ENCODE results near the gene CERS2. TPM values are rescaled to one million over a fixed set of nuclear protein-coding genes. Genes with fewer than 3 reads are reported as not detected.

The CERS2 gene
- total and polyA plus RNA-seq, 2 experiments from 2014 or later, result 267 to 277 TPM

DNA sequence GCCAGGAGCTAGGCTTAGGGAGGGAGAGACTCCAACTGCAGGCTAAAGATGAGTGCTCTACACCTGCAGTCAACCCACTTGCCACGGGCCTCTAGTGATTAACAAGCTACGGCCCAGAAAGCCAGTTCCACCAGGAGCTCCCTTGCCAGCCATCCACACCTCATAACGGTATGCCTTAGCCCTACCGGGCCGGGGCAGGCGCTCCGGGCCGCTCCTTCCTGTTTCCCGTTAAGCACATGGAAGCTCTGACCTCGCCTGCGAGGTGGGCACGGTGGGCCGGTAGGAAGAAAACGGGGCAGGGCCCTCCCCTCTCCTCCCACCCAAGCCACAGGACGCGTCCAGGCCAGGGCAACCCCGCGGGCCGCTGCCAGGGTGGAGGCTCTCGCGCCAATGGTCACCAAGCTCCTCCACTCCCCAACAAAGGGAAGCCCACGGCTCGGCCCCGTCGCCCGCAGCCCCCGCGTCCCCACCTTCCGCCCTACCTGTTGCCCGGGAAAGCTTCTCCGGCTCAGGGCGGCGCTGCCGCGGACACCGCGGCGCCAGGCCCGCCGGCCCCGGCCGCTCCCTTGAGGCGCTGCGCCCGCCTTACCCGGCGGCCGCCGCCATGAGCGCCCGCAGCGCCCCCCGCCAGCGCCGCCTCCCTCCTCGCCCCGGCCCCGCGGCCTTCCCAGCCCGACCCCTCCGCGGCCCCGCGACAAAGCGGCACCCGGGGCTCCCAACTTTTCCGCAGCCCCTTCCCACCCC lies 627 bp downstream of the CERS2 start:
- H3K4me2 ChIP-seq, result peak overlapping the region; percentile 98
- H3K79me2 ChIP-seq, result peaks cover 59% of the 10 kb centered on the region
- peak overlapping the region; percentile 94 for H3K27ac ChIP-seq
- peaks cover 57% of the 10 kb centered on the region for H3K4me1 ChIP-seq (ENCODE audit: insufficient read depth)
- no peaks in the 10 kb centered on the region for H3K27me3 ChIP-seq
- no peaks in the 10 kb centered on the region for H3K9me3 ChIP-seq (ENCODE audit: low read depth)
- peak; percentile 69 for DNase-seq (ENCODE audit: low spot score)
- H2AFZ ChIP-seq, result peak overlapping the region; percentile 76
- WGBS (ENCODE audit: low lambda C conversion rate, missing lambda C conversion rate), result 4% methylated on average over 11 of the region's 67 CpGs
- peak overlapping the region; percentile 81 for H3K4me3 ChIP-seq
- H3K36me3 ChIP-seq (replicated peaks; ENCODE audit: insufficient read depth, low read depth), result no peaks in the 10 kb centered on the region
- H3K9me2 ChIP-seq (replicated peaks; ENCODE audit: insufficient read depth), result no peaks in the 10 kb centered on the region
- H4K20me1 ChIP-seq (ENCODE audit: insufficient read depth, poor library complexity, severe bottlenecking), result peaks cover 24% of the 10 kb centered on the region
- TF ChIP-seq EZH2 (IDR thresholded peaks at IDR 0.05; ENCODE audit: borderline replicate concordance) (no peak), EZH2phosphoT487 (IDR thresholded peaks at IDR 0.05; ENCODE audit: low read depth, severe bottlenecking, unreplicated experiment) (no peak)
- TF ChIP-seq, protein P1, sequence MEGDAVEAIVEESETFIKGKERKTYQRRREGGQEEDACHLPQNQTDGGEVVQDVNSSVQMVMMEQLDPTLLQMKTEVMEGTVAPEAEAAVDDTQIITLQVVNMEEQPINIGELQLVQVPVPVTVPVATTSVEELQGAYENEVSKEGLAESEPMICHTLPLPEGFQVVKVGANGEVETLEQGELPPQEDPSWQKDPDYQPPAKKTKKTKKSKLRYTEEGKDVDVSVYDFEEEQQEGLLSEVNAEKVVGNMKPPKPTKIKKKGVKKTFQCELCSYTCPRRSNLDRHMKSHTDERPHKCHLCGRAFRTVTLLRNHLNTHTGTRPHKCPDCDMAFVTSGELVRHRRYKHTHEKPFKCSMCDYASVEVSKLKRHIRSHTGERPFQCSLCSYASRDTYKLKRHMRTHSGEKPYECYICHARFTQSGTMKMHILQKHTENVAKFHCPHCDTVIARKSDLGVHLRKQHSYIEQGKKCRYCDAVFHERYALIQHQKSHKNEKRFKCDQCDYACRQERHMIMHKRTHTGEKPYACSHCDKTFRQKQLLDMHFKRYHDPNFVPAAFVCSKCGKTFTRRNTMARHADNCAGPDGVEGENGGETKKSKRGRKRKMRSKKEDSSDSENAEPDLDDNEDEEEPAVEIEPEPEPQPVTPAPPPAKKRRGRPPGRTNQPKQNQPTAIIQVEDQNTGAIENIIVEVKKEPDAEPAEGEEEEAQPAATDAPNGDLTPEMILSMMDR (IDR thresholded peaks at IDR 0.05; ENCODE audit: poor library complexity), result no peak

GRCh38 chr1:150973258-150973835 lies 1.3 kb downstream of the CERS2 start:
- peaks cover 65% of the 10 kb centered on the region for H3K79me2 ChIP-seq
- H4K20me1 ChIP-seq (ENCODE audit: insufficient read depth, poor library complexity, severe bottlenecking), result peaks cover 30% of the 10 kb centered on the region
- WGBS (ENCODE audit: low lambda C conversion rate, missing lambda C conversion rate), result 11% methylated on average over 15 of the region's 15 CpGs
- H3K27ac ChIP-seq, result peak overlapping the region; percentile 94
- peak overlapping the region; percentile 98 for H3K4me2 ChIP-seq
- peaks cover 51% of the 10 kb centered on the region for H3K4me1 ChIP-seq (ENCODE audit: insufficient read depth)
- H3K36me3 ChIP-seq (replicated peaks; ENCODE audit: insufficient read depth, low read depth), result no peaks in the 10 kb centered on the region
- H3K9me2 ChIP-seq (replicated peaks; ENCODE audit: insufficient read depth), result no peaks in the 10 kb centered on the region
- H3K9me3 ChIP-seq (ENCODE audit: low read depth), result no peaks in the 10 kb centered on the region
- TF ChIP-seq EZH2phosphoT487 (IDR thresholded peaks at IDR 0.05; ENCODE audit: low read depth, severe bottlenecking, unreplicated experiment), result no peak
- no peak for TF ChIP-seq EZH2 (IDR thresholded peaks at IDR 0.05; ENCODE audit: borderline replicate concordance)
- TF ChIP-seq, protein P1 (IDR thresholded peaks at IDR 0.05; ENCODE audit: poor library complexity), result no peak
- H3K4me3 ChIP-seq, result peak overlapping the region; percentile 81
- DNase-seq (ENCODE audit: low spot score), result no peak
- H3K27me3 ChIP-seq, result no peaks in the 10 kb centered on the region
- no peak overlapping the region for H2AFZ ChIP-seq

DNA sequence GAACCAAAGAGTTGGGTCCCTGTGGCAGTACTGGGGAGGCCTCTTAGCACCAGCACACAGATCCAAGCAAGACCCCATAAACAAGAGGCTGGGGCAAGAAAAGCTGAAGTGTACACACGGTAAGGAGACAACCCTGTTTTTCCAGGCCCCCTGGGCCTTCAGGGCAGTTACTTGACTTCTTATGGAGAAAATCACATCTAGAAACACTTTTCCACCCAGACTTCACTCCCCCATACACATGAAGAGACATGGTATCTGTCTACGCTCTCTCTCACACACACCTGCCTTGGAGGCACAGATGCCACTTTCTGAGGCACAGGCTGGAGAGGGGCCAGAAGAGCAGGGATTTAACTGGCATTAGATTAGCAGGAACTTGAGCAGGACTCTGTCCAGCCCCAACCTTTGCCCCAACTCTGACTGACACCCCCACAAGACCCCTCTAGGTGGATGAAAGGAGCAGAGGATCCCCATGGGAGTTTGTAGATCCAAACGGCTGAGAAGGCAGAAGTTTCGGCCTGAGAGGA lies 2.2 kb downstream of the CERS2 start:
- H2AFZ ChIP-seq, result no peak overlapping the region
- H3K9me3 ChIP-seq (ENCODE audit: low read depth), result no peaks in the 10 kb centered on the region
- WGBS (ENCODE audit: low lambda C conversion rate, missing lambda C conversion rate), result 41% methylated on average over 4 of the region's 4 CpGs
- H3K79me2 ChIP-seq, result peaks cover 74% of the 10 kb centered on the region
- H3K4me3 ChIP-seq, result peak overlapping the region; percentile 81
- H3K4me2 ChIP-seq, result peak overlapping the region; percentile 98
- peaks cover 38% of the 10 kb centered on the region for H4K20me1 ChIP-seq (ENCODE audit: insufficient read depth, poor library complexity, severe bottlenecking)
- H3K27me3 ChIP-seq, result no peaks in the 10 kb centered on the region
- no peaks in the 10 kb centered on the region for H3K36me3 ChIP-seq (replicated peaks; ENCODE audit: insufficient read depth, low read depth)
- DNase-seq (ENCODE audit: low spot score), result no peak
- no peaks in the 10 kb centered on the region for H3K9me2 ChIP-seq (replicated peaks; ENCODE audit: insufficient read depth)
- H3K27ac ChIP-seq, result peak overlapping the region; percentile 94
- peaks cover 48% of the 10 kb centered on the region for H3K4me1 ChIP-seq (ENCODE audit: insufficient read depth)
- TF ChIP-seq EZH2phosphoT487 (IDR thresholded peaks at IDR 0.05; ENCODE audit: low read depth, severe bottlenecking, unreplicated experiment), result no peak
- TF ChIP-seq, protein P1 (IDR thresholded peaks at IDR 0.05; ENCODE audit: poor library complexity), result no peak
- no peak for TF ChIP-seq EZH2 (IDR thresholded peaks at IDR 0.05; ENCODE audit: borderline replicate concordance)

Measured in hepatocyte (in vitro differentiated cells).